HepG2 (cell line): ENCODE results near the gene ARAP1. TPM values are rescaled to one million over a fixed set of nuclear protein-coding genes. Genes with fewer than 3 reads are reported as not detected.

Experiments
- ARNT2 ChIP-seq: sonication (generic); formaldehyde crosslinking; IDR thresholded peaks from 2 replicates; pipeline ENCODE4 v1.8.0; 2022; ENCODE audit warnings: mild to moderate bottlenecking, low read depth, missing genetic modification reagents, moderate library complexity
- ETV6 ChIP-seq: sonication (generic); formaldehyde crosslinking; conservative IDR thresholded peaks from 2 replicates; pipeline ENCODE4 v1.4.0; 2020; ENCODE audit warnings: missing genetic modification reagents
- FOXM1 ChIP-seq: sonication (generic); formaldehyde crosslinking; IDR thresholded peaks from 2 replicates; pipeline ENCODE4 v1.5.0; 2020; ENCODE audit warnings: missing genetic modification reagents
- GRHL1 ChIP-seq: sonication (generic); formaldehyde crosslinking; conservative IDR thresholded peaks from 2 replicates; pipeline ENCODE4 v1.8.0; 2022; ENCODE audit warnings: missing genetic modification reagents
- HMGXB3 ChIP-seq: sonication (generic); formaldehyde crosslinking; IDR thresholded peaks from 2 replicates; pipeline ENCODE4 v1.4.0; 2020; ENCODE audit warnings: missing genetic modification reagents, borderline replicate concordance
- HNRNPL ChIP-seq: fragments of 200-400 bp; formaldehyde crosslinking; IDR thresholded peaks from 2 replicates; pipeline ENCODE4 v1.6.1; 2017; ENCODE audit warnings: mild to moderate bottlenecking, low read depth, low read length
- JARID2 ChIP-seq: sonication (generic); formaldehyde crosslinking; IDR thresholded peaks from 2 replicates; pipeline ENCODE4 v1.8.1; 2023; ENCODE audit warnings: missing genetic modification reagents, inconsistent platforms; ENCODE audit not compliant: insufficient replicate concordance
- KDM5A ChIP-seq: fragments of 200-600 bp; sonication (generic); IDR thresholded peaks from 2 replicates; pipeline ENCODE4 v1.7.0; 2018; ENCODE audit warnings: antibody characterized with exemption, mild to moderate bottlenecking, low read length, borderline replicate concordance
- KLF12 ChIP-seq: sonication (generic); formaldehyde crosslinking; IDR thresholded peaks from 2 replicates; pipeline ENCODE4 v1.4.0; 2020; ENCODE audit warnings: missing genetic modification reagents, borderline replicate concordance
- NR2F6 ChIP-seq, 2 experiments: IDR thresholded peaks; 2 replicates each; pipeline ENCODE4 v1.6.1; 2016; ENCODE audit warnings: antibody characterized with exemption in 1 of 2, mild to moderate bottlenecking in 1 of 2
- PBX3 ChIP-seq: sonication (generic); formaldehyde crosslinking; IDR thresholded peaks from 2 replicates; pipeline ENCODE4 v1.8.1; 2023; ENCODE audit warnings: missing genetic modification reagents, inconsistent platforms, borderline replicate concordance
- RELA ChIP-seq: sonication (generic); formaldehyde crosslinking; IDR thresholded peaks from 2 replicates; pipeline ENCODE4 v1.4.0; 2020; ENCODE audit warnings: missing genetic modification reagents
- SMAD3 ChIP-seq: sonication (generic); formaldehyde crosslinking; IDR thresholded peaks from 2 replicates; pipeline ENCODE4 v1.4.0; 2020; ENCODE audit warnings: missing genetic modification reagents
- SNRNP70 ChIP-seq: fragments of 200-400 bp; formaldehyde crosslinking; IDR thresholded peaks from 2 replicates; pipeline ENCODE4 v1.6.1; 2017; ENCODE audit warnings: mild to moderate bottlenecking, low read depth, low read length, moderate library complexity
- STAG1 ChIP-seq: sonication (generic); formaldehyde crosslinking; IDR thresholded peaks from 2 replicates; pipeline ENCODE4 v1.4.0; 2020; ENCODE audit warnings: missing genetic modification reagents
- ZFX ChIP-seq: sonication (generic); formaldehyde crosslinking; IDR thresholded peaks from 2 replicates; pipeline ENCODE4 v1.4.0; 2020; ENCODE audit warnings: mild to moderate bottlenecking, low read depth, missing genetic modification reagents, moderate library complexity
- ZKSCAN1 ChIP-seq: fragments of 150-350 bp; IDR thresholded peaks from 2 replicates; pipeline ENCODE4 v1.6.1; 2014; ENCODE audit warnings: low read length
- ZMAT3 ChIP-seq: sonication (generic); formaldehyde crosslinking; conservative IDR thresholded peaks from 2 replicates; pipeline ENCODE4 v1.7.0; 2021; ENCODE audit warnings: missing genetic modification reagents
- ZNF44 ChIP-seq: sonication (generic); formaldehyde crosslinking; IDR thresholded peaks from 2 replicates; pipeline ENCODE4 v1.5.1; 2020; ENCODE audit warnings: mild to moderate bottlenecking, missing genetic modification reagents
- ZNF460 ChIP-seq: sonication (generic); formaldehyde crosslinking; IDR thresholded peaks from 2 replicates; pipeline ENCODE4 v1.5.1; 2020; ENCODE audit warnings: missing genetic modification reagents, mild to moderate bottlenecking, borderline replicate concordance
- ZNF619 ChIP-seq: sonication (generic); formaldehyde crosslinking; IDR thresholded peaks from 2 replicates; pipeline ENCODE4 v1.4.0; 2020; ENCODE audit warnings: mild to moderate bottlenecking, missing genetic modification reagents
- ZNF678 ChIP-seq: sonication (generic); formaldehyde crosslinking; IDR thresholded peaks from 2 replicates; pipeline ENCODE4 v1.4.0; 2020; ENCODE audit warnings: mild to moderate bottlenecking, missing genetic modification reagents
- polyA plus RNA-seq, 8 experiments: library from polyadenylated mRNA; depleted of rRNA in 3 of 8; stranded (reverse) in 7 of 8; unstranded in 1 of 8; fragments of >200 nt; fragmentation: Illumina TruSeq in 4 of 8; extraction: Trizol in 4 of 8; gene quantifications; 2 replicates each; pipeline versions ENCODE4 v1.2.1 to v1.2.3, GENCODE V29; 2011 to 2016; ENCODE audit warnings: low read depth in 4 of 8, missing spikeins in 1 of 8, mixed read lengths in 1 of 8; ENCODE audit not compliant: insufficient read depth in 1 of 8
- total RNA-seq, 5 experiments: library from RNA; depleted of rRNA; stranded (reverse); fragments of >200 nt; fragmentation: Illumina TruSeq; extraction: Trizol; gene quantifications; 2 replicates each; pipeline ENCODE4 v1.2.3, GENCODE V29; 2016; ENCODE audit warnings: low read depth in 1 of 5

The ARAP1 gene
- total and polyA plus RNA-seq, 2 of the 13 experiments (the other 11 are each of a cell fraction or from before 2014, with no cell fraction given), result 43.2 to 55.5 TPM

- TF ChIP-seq GRHL1 (no peak), ZKSCAN1 (no peak), SNRNP70 (no peak), ZMAT3 (0 out of 2 replicates have a peak, but pooled peaks have one; percentile 43), NR2F6 (IDR thresholded peaks at IDR 0.05) (no peak), NR2F6 (CRISPR knock-in tag; IDR thresholded peaks at IDR 0.05) (0 out of 2 replicates have a peak, but pooled peaks have one; percentile 33), KLF12 (CRISPR knock-in tag) (peak; percentile 66; the same call in 1 of the 2 replicates), STAG1 (CRISPR knock-in tag) (peak; percentile 78), JARID2 (no peak), HMGXB3 (peak; percentile 21; the same call in 1 of the 2 replicates), RELA (CRISPR knock-in tag) (no peak), ZNF44 (no peak; the same call in 1 of the 2 replicates), ARNT2 (CRISPR knock-in tag) (no peak), ETV6 (CRISPR knock-in tag) (0 out of 2 replicates have a peak, but pooled peaks have one; percentile 55), PBX3 (CRISPR knock-in tag) (no peak), HNRNPL (0 out of 2 replicates have a peak, but pooled peaks have one; percentile 36), FOXM1 (CRISPR knock-in tag) (no peak), SMAD3 (0 out of 2 replicates have a peak, but pooled peaks have one; percentile 51), ZFX (peak; percentile 85), ZNF678 (CRISPR knock-in tag) (no peak), KDM5A (peak; percentile 93), ZNF460 (CRISPR knock-in tag) (no peak; the same call in 1 of the 2 replicates), ZNF619 (peak; percentile 79)
Measured at GRCh38 chr11:72793425-72794367, 41.5 kb upstream of the ARAP1 start, which contains the start of gene STARD10 (continued).
